B cell (primary cell): ENCODE results near the gene GNB2. TPM values are rescaled to one million over a fixed set of nuclear protein-coding genes. Genes with fewer than 3 reads are reported as not detected.
"Not testable (repeated sequence)": the region's sequence is repeated elsewhere in the genome, so short reads cannot be mapped to it uniquely, and the experiment has no call there.

Source experiments
- ATAC-seq: fragments of 200-7000 bp; cut with Tn5 transposase; one replicate; pipeline ENCODE4 v1.10.0; 2021; ENCODE audit warnings: low read depth, mild to moderate bottlenecking, moderate number of reproducible peaks, moderate library complexity
- CTCF ChIA-PET: fragments of 350-600 bp; sonication (Branson Sonifier 250); formaldehyde crosslinking; loops from one replicate; lab custom pipeline; 2021; ENCODE audit warnings: antibody characterized with exemption, inconsistent platforms; lab: Charles Lee
- POLR2A ChIA-PET: fragments of 350-600 bp; sonication (Branson Sonifier 250); formaldehyde crosslinking; loops from one replicate; lab custom pipeline; 2021; ENCODE audit warnings: antibody characterized with exemption; lab: Charles Lee
- DNase-seq: peaks from one replicate; pipeline ENCODE4 v3.0.0; 2013
- H2AFZ ChIP-seq: 2 replicates; pipeline ENCODE4 v1.6.1; 2012; ENCODE audit warnings: mild to moderate bottlenecking, low read depth, low read length; ENCODE audit not compliant: insufficient read depth, poor library complexity, severe bottlenecking
- H3K27ac ChIP-seq, 2 donors: 1 replicate in 1 of 2; 2 replicates in 1 of 2; pipeline ENCODE4 v1.5.1; 2012 to 2013; ENCODE audit warnings: low read length in 2 of 2, mild to moderate bottlenecking in 2 of 2, moderate library complexity in 1 of 2
- H3K27me3 ChIP-seq, 4 experiments: fragments of 200-600 bp in 1 of 4; sonication (generic) in 1 of 4; replicated peaks in 1 of 4; 1 replicate in 2 of 4; 2 replicates in 2 of 4; pipeline versions ENCODE4 v1.6.1 to v1.7.0; 2013 to 2016; ENCODE audit warnings: low read length in 3 of 4, mild to moderate bottlenecking in 2 of 4, mixed read lengths in 1 of 4, moderate library complexity in 1 of 4; ENCODE audit not compliant: insufficient read depth in 4 of 4, control insufficient read depth in 3 of 4; ENCODE audit errors: control extremely low read depth in 1 of 4
- H3K36me3 ChIP-seq, 2 experiments: replicated peaks in 1 of 2; 1 replicate in 1 of 2; 2 replicates in 1 of 2; pipeline versions ENCODE4 v1.6.1 to v1.7.1; 2013; ENCODE audit warnings: low read length in 1 of 2; ENCODE audit not compliant: insufficient read depth in 2 of 2, control insufficient read depth in 1 of 2; ENCODE audit errors: control extremely low read depth in 1 of 2, extremely low read depth in 1 of 2
- H3K4me1 ChIP-seq, 2 donors: fragments of 200-600 bp in 1 of 2; sonication (generic) in 1 of 2; 1 replicate in 1 of 2; 2 replicates in 1 of 2; pipeline versions ENCODE4 v1.5.1 to v1.6.1; 2013 to 2017; ENCODE audit warnings: low read length in 2 of 2; ENCODE audit not compliant: control insufficient read depth in 2 of 2, insufficient read depth in 2 of 2
- H3K4me2 ChIP-seq: replicated peaks from 2 replicates; pipeline ENCODE3; 2012; ENCODE audit warnings: mild to moderate bottlenecking, low read depth, low read length; ENCODE audit not compliant: poor library complexity, severe bottlenecking
- H3K4me3 ChIP-seq, 5 experiments: fragments of 200-600 bp in 1 of 5; sonication (generic) in 1 of 5; 1 replicate in 3 of 5; 2 replicates in 2 of 5; pipeline versions ENCODE4 v1.5.1 to v1.7.0; 2011 to 2016; ENCODE audit warnings: low read length in 4 of 5, mild to moderate bottlenecking in 4 of 5, low read depth in 2 of 5, control low read depth in 1 of 5, moderate library complexity in 1 of 5; ENCODE audit not compliant: insufficient read depth in 1 of 5; ENCODE audit errors: control extremely low read depth in 1 of 5, extremely low read depth in 1 of 5
- H3K79me2 ChIP-seq: fragments of 200-600 bp; sonication (generic); one replicate; pipeline ENCODE4 v1.6.0; 2016; ENCODE audit warnings: low read length; ENCODE audit not compliant: control insufficient read depth, insufficient read depth
- H3K9ac ChIP-seq: fragments of 200-600 bp; sonication (generic); 2 replicates; pipeline ENCODE4 v1.6.1; 2017; ENCODE audit warnings: mild to moderate bottlenecking, low read length, moderate library complexity
- H3K9me3 ChIP-seq, 3 donors: one replicate each; pipeline versions ENCODE4 v1.6.1 to v1.7.1; 2013; ENCODE audit warnings: low read length in 2 of 3; ENCODE audit not compliant: control insufficient read depth in 2 of 3, insufficient read depth in 1 of 3; ENCODE audit errors: control extremely low read depth in 1 of 3
- H4K20me1 ChIP-seq: 2 replicates; pipeline ENCODE4 v1.6.0; 2012; ENCODE audit warnings: mild to moderate bottlenecking, low read length; ENCODE audit not compliant: insufficient read depth, control insufficient read depth, poor library complexity, severe bottlenecking
- H3K27ac Mint-ChIP-seq: one replicate; pipeline ENCODE4 v1.8.0; 2021; ENCODE audit warnings: mixed read lengths
- H3K27me3 Mint-ChIP-seq: one replicate; pipeline ENCODE4 v1.8.0; 2021; ENCODE audit warnings: mixed read lengths
- H3K4me1 Mint-ChIP-seq: one replicate; pipeline ENCODE4 v1.8.0; 2021; ENCODE audit warnings: mixed read lengths
- H3K4me3 Mint-ChIP-seq: one replicate; pipeline ENCODE4 v1.8.0; 2021; ENCODE audit warnings: mixed read lengths
- H3K9me3 Mint-ChIP-seq: one replicate; pipeline ENCODE4 v1.8.0; 2022; ENCODE audit warnings: mixed read lengths; ENCODE audit not compliant: insufficient read depth
- EZH2 ChIP-seq: IDR thresholded peaks from 2 replicates; pipeline ENCODE4 v1.6.1; 2012; ENCODE audit warnings: borderline replicate concordance, low read depth, mild to moderate bottlenecking, moderate library complexity, low read length; ENCODE audit not compliant: insufficient read depth, poor library complexity, severe bottlenecking
- WGBS: methylation state at CpG from one replicate; pipeline ENCODE4 v1.1.5; 2013; ENCODE audit warnings: missing lambda C conversion rate; ENCODE audit not compliant: insufficient coverage; 5-methylcytosine and 5-hydroxymethylcytosine counted together
- intact Hi-C: fragments of 100-400 bp; cut with micrococcal nuclease; formaldehyde crosslinking; loops from one replicate; pipeline ENCODE4 v1.10.0; 2022
- polyA plus RNA-seq: library from polyadenylated mRNA; depleted of rRNA; stranded (reverse); fragments of >200 nt; gene quantifications from 2 replicates; pipeline ENCODE4 v1.2.3, GENCODE V29; 2012
- total RNA-seq, 2 donors: library from RNA; stranded (reverse); fragments of 120-200 nt in 1 of 2; gene quantifications; 1 replicate in 1 of 2; 2 replicates in 1 of 2; pipeline versions ENCODE4 v1.2.3 to v1.2.4, GENCODE V29; 2013 to 2022

The GNB2 gene
- total and polyA plus RNA-seq, 2 donors (not counting 1 experiment from before 2014, with no cell fraction given): 127 to 221 TPM

- no peak overlapping the region for H3K4me3 Mint-ChIP-seq
- intact Hi-C loops: no loop called here
- H2AFZ ChIP-seq: no peak overlapping the region
- no peak for TF ChIP-seq EZH2
- H3K4me1 Mint-ChIP-seq: no peaks in the 10 kb centered on the region
- H3K9ac ChIP-seq: no peak overlapping the region
- no peaks in the 10 kb centered on the region for H3K4me1 ChIP-seq
- no peak overlapping the region for H3K4me3 ChIP-seq
- H3K27me3 Mint-ChIP-seq: peaks cover 10% of the 10 kb centered on the region
- ChIA-PET CTCF (interaction anchor here (2.1 kb wide), 1 partner anchor 9 kb away, joined by 8 read pairs; the partner anchor contains the start of gene POP7), POLR2A (no interaction called here)
- H4K20me1 ChIP-seq: no peaks in the 10 kb centered on the region
- H3K9me3 Mint-ChIP-seq: peaks cover 8% of the 10 kb centered on the region
- DNase-seq (no peak), ATAC-seq (no peak)
- WGBS: 90% methylated on average over 8 of the region's 8 CpGs
- no peak overlapping the region for H3K27ac Mint-ChIP-seq
- peaks cover 0 to 20% (median 3%) of the 10 kb centered on the region in 4 experiments for H3K27me3 ChIP-seq
- no peaks in the 10 kb centered on the region for H3K79me2 ChIP-seq
- no peak overlapping the region for H3K27ac ChIP-seq
- peaks cover 0 to 24% (median 0%) of the 10 kb centered on the region in 3 donors for H3K9me3 ChIP-seq
- H3K4me2 ChIP-seq: no peak overlapping the region
- H3K36me3 ChIP-seq: peaks cover 0 to 1% of the 10 kb centered on the region in 2 experiments
Observed at GRCh38 chr7:100714725-100715124, 41.2 kb downstream of the GNB2 start.

GRCh38 chr7:100717073-100717472 lies 43.5 kb downstream of the GNB2 start:
- ATAC-seq, H3K27ac ChIP-seq, POLR2A ChIA-PET, H3K36me3 ChIP-seq, H3K79me2 ChIP-seq, H3K4me2 ChIP-seq, H3K9ac ChIP-seq, H3K4me3 Mint-ChIP-seq, H3K27ac Mint-ChIP-seq, H3K4me1 Mint-ChIP-seq, H3K4me3 ChIP-seq, DNase-seq, H3K9me3 Mint-ChIP-seq, H4K20me1 ChIP-seq, intact Hi-C loops, H2AFZ ChIP-seq: not testable (repeated sequence)
- Histone ChIP-seq H3K9me3 (peaks cover 0 to 30% (median 0%) of the 10 kb centered on the region in 3 donors), H3K27me3 (peaks cover 0 to 41% (median 13%) of the 10 kb centered on the region in 4 experiments), H3K4me1 (peaks cover 7 to 13% of the 10 kb centered on the region in 2 donors)
- H3K27me3 Mint-ChIP-seq: peaks cover 22% of the 10 kb centered on the region
- 92% methylated on average over 2 of the region's 2 CpGs for WGBS
- CTCF ChIA-PET: interaction anchor here (0.7 to 2.1 kb wide), 3 partner anchors 9 to 98 kb away, joined by 3 to 8 read pairs (median 3); no protein-coding TSS in a partner anchor
